ENCODE results near the gene NCOA7. TPM values are rescaled to one million over a fixed set of nuclear protein-coding genes. Genes with fewer than 3 reads are reported as not detected.

NCOA7 gene
- total and polyA plus RNA-seq, 10 of the 15 experiments (the other 5 are each of a cell fraction or from before 2014, with no cell fraction given), result 18.9 to 50.3 (median 34.2) TPM

DNA sequence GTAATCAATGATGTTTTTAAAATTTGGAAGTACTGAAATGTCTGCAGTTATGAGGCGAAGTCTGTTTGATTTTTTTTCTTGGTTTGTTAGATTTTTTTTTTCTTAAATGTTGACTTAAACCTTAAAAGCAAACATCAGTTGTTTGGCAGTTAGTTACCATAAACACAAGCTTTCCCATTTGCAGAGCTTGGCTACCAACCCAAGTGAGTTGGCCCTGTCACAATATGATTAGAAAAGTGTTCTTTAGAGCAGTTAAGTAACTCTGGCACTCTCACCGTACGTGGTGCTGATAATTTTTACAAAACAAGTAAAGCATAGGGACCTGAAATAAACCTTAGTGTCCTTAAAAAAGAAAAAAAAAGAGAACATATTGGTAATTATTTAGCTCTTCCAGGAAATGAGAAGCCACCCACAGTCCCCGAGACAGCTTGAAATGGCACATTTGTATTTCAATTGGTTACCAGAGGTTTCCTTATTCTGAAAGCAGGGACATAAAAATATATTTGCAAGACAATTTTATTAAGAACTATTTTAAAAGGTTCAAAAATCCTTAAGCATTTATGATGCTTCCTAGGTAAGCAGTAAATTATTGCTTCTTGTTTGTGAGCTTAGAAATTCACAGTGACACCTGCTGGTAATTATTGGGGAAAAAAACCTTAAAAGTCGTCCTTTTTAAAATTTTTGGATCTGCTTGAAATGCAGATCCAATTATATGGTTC, 37.4 kb upstream of the NCOA7 start:
- ATAC-seq, result no peak
- H3K4me3 ChIP-seq, result no peak overlapping the region
- ChIA-PET RAD21 (ENCODE audit: unreplicated experiment) (interaction anchor here (0.6 to 10.1 kb wide), 17 partner anchors 8 to 561 kb away, joined by 3 to 134 read pairs (median 3); no protein-coding TSS in a partner anchor), CTCF (interaction anchor here (0.7 to 10.9 kb wide), 39 partner anchors 8 to 561 kb away, joined by 3 to 306 read pairs (median 4); partner anchors contain the start of gene HDDC2), POLR2A (no interaction called here), SMC1A (ENCODE audit: uncharacterized antibody, unreplicated experiment) (interaction anchor here (0.6 to 5.5 kb wide), 29 partner anchors 9 to 454 kb away, joined by 3 to 128 read pairs (median 3); partner anchors contain the start of gene HDDC2)
- H2AFZ ChIP-seq (ENCODE audit: control insufficient read depth, low read depth, low read length), result no peak overlapping the region
- peak; percentile 68 for FAIRE-seq
- WGBS (ENCODE audit: insufficient coverage, insufficient replicate concordance, low lambda C conversion rate, missing lambda C conversion rate), result 18% methylated on average over 5 of the region's 5 CpGs
- in situ Hi-C loops (cut with MboI) (loop anchor here (25.0 kb wide), 3 partner anchors 591 to 1359 kb away; partner anchors contain the start of genes RSPO3 and TPD52L1), intact Hi-C loops (cut with micrococcal nuclease; ENCODE audit: unreplicated experiment) (loop anchor here (1.0 kb wide), 2 partner anchors 241 to 439 kb away; no protein-coding TSS in a partner anchor)
- no peaks in the 10 kb centered on the region for H3K36me3 ChIP-seq (ENCODE audit: control insufficient read depth in 2 of 2, insufficient read depth in 2 of 2, low read length in 1 of 2)
- H3K27ac ChIP-seq (ENCODE audit: control insufficient read depth, insufficient read depth), result no peak overlapping the region
- no peak for DNase-seq (ENCODE audit: low read depth, low spot score)
- BruUV-seq (replicated peaks), result no TSS peak
- no peak overlapping the region for H3K9ac ChIP-seq (ENCODE audit: control insufficient read depth, insufficient read depth, low read length)
- peaks cover 5 to 6% of the 10 kb centered on the region in 2 experiments; a peak in 3 of 4 replicates for H3K27me3 ChIP-seq (replicated peaks in 1 of 2; ENCODE audit: control insufficient read depth in 2 of 2, insufficient read depth in 2 of 2, low read length in 1 of 2)
- TF ChIP-seq SMC3 (IDR thresholded peaks at IDR 0.05; ENCODE audit: borderline replicate concordance, low read length) (peak; percentile 75; the same call in 1 of the 2 replicates), POLR2A (IDR thresholded peaks at IDR 0.05; ENCODE audit: low read depth, low read length) (no peak), RAD21 (IDR thresholded peaks at IDR 0.05; ENCODE audit: insufficient read depth, low read depth, low read length) (peak; percentile 74), FOXM1 (IDR thresholded peaks at IDR 0.05; ENCODE audit: low read depth, low read length) (no peak)
- TF ChIP-seq, protein P1, sequence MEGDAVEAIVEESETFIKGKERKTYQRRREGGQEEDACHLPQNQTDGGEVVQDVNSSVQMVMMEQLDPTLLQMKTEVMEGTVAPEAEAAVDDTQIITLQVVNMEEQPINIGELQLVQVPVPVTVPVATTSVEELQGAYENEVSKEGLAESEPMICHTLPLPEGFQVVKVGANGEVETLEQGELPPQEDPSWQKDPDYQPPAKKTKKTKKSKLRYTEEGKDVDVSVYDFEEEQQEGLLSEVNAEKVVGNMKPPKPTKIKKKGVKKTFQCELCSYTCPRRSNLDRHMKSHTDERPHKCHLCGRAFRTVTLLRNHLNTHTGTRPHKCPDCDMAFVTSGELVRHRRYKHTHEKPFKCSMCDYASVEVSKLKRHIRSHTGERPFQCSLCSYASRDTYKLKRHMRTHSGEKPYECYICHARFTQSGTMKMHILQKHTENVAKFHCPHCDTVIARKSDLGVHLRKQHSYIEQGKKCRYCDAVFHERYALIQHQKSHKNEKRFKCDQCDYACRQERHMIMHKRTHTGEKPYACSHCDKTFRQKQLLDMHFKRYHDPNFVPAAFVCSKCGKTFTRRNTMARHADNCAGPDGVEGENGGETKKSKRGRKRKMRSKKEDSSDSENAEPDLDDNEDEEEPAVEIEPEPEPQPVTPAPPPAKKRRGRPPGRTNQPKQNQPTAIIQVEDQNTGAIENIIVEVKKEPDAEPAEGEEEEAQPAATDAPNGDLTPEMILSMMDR (IDR thresholded peaks at IDR 0.05 in 2 of 3, conservative IDR thresholded peaks at IDR 0.05 in 1 of 3; ENCODE audit: control insufficient read depth in 2 of 3, extremely low read depth in 1 of 3, insufficient read depth in 1 of 3, low read depth in 3 of 3, low read length in 3 of 3), result peak; percentile 30 to 54 (median 36); a peak in 5 of 6 replicates
- no peaks in the 10 kb centered on the region for H3K9me3 ChIP-seq (replicated peaks; ENCODE audit: control insufficient read depth, insufficient read depth, low read length)
- H3K4me2 ChIP-seq (ENCODE audit: control insufficient read depth, insufficient read depth), result no peak overlapping the region
- no peaks in the 10 kb centered on the region for H3K79me2 ChIP-seq (ENCODE audit: control insufficient read depth, insufficient read depth, low read length)
- H3K4me1 ChIP-seq (ENCODE audit: control insufficient read depth, insufficient read depth, low read length), result peaks cover 6% of the 10 kb centered on the region
- H4K20me1 ChIP-seq (ENCODE audit: control insufficient read depth, insufficient read depth), result no peaks in the 10 kb centered on the region

Data from GM12878 (cell line).